Eye (tissue), 1 donor: Measurements from ENCODE around the gene VWC2.
A peak's percentile ranks its signal among the peaks of the same experiment; 100 is the strongest.

Experiments
- DNase-seq: peaks from one replicate; pipeline ENCODE4 v3.0.0-alpha.2; 2015

VWC2 gene

DNA sequence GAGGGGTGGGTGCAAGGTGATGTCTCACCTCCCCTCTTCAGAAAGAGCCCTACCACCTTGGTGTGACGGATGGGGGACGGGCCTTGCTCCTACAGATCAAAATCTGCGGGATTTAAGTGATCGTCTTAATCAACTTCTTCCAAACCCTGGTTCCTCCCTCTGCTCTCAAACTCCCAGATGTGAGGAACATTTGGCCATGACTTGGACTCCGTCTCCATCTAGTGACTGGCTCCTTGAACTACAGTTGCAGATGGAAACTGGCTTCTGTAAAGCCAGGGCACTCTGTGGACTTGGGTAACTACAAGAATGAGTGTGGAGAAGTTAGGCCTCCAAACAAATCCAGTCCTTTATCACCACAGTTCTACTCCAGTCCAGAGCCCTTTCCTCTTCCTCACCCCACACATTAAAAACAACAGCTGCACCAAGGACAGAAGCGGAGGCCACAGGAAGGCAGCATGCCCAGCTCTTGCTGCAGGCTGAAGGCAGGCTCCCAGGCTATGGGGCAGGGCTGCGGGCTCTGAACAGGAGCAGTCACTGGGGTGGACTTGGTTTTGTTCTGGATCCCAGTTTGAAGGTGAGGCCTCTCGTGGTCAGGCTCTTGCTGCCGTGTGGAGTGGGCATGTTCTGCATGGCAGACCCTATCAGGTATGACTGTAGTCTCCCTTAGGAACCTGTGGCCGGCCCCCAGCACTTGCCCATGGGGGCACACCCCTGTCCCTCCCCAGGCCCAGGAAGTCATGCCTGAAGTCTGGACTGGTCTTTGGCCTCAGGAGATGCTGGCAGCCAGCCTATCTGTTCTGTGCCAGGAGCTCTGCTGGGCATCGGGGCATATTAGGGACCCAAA lies 79.4 kb downstream of the VWC2 start:
- DNase-seq = peak; percentile 93

DNA sequence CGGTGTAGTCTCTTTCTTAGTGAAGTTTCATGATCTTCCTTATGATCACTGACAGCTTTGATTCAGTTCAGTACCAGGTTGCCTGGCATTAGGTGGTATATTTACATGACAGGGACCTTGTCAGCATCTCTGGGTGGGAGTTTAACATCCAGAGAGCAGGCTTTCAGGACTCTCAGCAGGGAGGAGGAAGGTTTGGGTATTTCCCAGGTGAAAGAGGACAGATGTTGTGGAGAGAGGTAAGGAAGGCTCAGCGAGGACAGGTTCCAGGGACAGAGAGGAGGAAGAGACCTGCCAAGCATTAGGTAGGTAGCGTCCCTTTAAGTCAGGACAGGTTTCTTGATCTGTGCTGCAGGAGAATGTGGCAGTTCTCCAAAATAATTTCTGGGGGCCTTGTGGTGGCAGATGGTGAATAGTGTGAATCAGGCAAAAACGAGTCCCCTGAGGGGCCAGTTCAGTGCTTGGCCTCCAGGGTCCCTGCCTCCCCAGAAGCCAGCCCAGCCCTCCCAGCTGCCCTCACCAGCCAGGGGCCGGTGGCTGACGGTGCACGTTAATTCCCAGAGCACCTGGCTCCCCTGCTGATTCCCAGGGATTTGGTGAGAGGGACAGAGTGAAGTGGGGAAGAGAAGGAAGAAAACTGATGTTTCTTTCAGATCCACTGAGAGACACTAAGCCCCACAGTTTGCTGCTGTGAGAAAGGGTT lies 82.0 kb downstream of the VWC2 start:
- no peak for DNase-seq

DNA sequence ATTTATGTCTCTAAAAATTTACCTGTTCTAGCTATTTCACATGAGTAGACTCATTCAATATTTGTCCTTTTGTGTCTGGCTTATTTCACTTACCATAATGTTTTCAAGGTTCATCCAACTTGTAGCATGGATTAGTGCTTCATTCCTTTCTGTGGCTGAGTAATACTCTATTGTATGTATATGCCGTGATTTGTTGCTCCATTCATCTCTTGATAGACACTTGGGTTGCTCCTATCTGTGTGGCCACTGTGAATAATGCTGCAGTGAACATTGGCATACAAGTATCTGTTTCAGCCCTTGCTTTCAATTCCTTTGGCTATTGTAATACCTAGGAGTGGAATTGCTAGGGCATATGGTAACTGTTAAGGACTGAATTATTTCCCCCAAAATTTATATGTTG lies 86.9 kb downstream of the VWC2 start:
- no peak for DNase-seq

DNA sequence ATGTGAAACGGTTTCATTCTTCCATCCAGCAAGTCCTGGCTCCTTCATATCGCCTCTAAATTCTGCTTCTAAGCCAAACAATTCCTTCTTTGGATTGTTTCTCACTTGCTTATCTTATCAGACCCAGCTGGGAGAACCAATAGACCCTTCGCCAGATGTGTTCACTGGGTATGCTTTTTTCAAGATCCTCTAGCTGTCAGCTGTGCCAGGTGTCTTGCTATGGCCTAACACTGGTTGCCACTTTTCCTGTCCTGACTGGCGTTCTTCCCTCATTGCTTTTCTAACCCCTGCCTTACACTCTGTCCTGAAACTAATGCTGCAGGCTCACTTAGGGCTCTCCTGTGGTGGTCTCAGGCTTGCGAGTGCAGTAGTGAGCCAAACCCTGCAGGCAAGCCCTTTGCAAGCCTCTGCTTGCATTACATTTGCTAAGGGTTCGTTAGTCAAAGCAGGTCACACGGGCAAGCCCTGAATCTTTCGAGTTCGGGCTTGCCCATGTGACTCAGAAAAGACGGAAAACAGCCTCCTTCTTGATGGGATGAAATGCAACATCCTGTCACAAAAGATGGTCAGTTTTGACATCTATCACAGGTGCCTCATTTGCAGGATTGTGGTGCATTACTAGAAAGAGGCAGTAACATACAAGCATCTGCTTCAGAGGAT lies 92.8 kb downstream of the VWC2 start:
- peak; percentile 37 for DNase-seq

DNA sequence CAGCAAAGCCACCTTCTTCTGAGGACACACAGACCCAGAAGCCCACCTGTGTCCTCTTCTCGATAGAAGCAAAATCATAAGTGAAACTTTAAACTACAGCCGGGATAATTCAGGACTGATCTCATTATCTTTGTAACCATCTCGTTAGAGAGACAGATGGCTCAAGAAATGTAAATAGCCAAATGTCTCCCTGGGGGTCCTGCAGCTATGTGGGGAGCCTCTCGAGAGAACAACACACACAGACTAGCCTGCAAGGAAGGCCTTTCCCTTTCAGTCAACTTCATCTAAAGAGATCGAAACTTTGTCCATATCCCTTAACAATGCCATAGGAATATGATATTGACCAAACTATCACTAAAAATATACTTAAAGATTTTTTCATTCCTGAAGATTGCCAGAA lies 93.5 kb downstream of the VWC2 start:
- DNase-seq = peak; percentile 22

DNA sequence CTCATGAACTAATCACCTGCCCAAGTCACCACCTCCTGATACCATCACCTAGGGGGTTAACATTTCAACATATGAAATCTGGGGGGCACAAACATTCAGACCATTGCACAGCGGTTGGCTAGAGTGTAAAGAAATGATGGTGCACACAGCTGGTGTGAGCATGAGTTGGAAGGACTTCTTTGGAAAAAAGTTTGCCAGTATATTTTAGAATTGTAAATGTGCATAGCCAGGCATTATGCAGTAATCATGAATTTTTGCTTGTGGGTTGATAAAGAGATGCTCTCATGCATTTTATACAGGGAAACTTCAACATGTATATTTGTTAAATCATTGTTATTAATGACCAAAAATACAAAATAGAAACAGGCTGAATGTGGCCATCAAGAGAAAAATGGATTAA lies 100.0 kb downstream of the VWC2 start:
- no peak for DNase-seq

DNA sequence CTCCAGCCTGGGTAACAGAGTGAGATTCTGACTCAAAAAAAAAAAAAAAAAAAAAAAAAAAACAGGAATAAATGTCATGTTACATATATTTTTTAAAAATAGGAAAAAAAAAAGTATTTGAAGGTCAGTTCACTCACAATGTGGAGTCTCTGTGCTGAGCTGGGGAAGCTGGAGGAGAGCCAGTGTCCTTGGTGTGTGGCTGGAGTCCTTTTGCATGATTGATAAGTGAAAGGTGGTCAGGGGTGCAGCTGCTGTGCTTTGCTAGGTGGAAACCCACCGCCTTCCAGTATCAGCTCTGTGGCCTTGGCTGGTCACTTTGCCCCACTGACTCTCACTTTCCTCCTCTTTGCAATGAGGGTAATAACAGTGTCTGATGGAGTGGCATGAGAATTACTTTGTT lies 101.9 kb downstream of the VWC2 start:
- no peak for DNase-seq

DNA sequence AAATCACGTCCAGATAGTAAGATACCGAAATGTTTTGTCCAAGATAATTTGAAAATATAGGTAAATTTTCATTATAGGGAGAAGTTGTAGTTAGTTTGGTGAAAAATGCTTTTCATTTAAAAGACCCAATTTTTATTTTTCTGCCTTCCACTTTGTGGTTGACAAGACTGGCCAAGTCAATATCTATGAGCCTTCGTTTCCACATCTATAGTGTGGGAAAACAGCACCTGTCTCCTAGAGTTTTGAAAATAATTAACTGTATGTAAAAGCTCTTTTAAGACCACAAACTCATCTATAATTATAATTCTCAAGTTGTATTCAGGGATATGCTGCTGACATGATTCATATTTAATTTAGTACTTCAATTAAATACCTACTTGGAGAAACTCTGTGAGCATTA lies 102.8 kb downstream of the VWC2 start:
- no peak for DNase-seq

DNA sequence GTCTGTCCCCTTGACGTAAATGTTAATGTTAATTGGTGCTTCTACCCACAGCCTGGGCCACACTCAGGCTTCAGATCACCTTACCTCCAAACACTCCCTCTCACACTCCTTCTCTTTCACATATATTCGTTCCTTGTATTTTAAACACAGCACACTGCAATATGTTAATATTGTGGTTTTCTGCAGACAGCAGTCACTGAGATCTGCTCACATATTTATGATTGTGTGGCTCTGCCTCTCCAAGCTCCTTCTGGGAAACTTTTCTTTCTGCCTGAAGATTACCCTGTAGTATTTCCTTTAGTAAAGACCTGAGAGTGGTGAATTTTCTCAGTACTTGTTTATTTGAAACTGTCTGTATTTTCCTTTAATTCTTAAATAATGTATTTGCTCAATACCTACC lies 104.7 kb downstream of the VWC2 start:
- DNase-seq = no peak

DNA sequence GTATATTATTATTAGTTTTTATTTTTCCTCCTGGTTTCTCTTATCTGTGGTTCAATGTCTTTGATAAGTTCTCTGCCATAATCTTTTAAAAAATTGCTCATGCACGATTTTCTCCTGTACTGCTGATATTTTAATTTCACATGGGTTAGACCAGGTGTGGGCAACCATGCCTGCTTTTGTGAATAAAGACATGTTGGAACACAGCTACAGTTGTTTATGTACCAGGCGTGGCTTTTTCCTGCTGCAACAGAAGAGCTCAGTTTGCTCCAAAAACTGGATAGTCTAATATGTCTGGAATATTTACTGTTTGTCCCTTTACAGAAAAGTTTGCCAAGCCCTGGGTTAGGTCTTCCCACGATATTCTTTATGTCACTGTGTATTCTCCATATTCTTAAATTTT lies 105.2 kb downstream of the VWC2 start:
- DNase-seq = peak; percentile 6

DNA sequence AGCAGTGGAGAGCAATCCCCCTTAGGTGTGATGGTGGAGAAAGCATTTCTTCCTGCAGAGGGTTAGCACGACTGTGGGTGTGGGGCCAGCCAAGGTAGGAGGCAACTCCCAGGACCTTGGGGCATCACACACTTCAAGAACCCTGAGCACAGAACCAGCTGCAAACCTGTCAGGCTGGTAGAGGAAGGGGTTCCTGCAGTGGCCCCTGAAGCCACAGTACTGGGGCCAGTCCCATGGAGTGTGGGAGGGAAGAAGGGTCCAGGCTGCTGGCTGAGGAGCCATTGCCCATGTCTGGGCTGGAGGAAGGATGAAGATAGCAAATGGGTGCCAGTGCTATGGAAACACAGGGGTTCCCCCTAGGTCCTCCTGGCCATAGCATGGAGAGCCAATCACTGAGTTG lies 110.5 kb downstream of the VWC2 start:
- no peak for DNase-seq

DNA sequence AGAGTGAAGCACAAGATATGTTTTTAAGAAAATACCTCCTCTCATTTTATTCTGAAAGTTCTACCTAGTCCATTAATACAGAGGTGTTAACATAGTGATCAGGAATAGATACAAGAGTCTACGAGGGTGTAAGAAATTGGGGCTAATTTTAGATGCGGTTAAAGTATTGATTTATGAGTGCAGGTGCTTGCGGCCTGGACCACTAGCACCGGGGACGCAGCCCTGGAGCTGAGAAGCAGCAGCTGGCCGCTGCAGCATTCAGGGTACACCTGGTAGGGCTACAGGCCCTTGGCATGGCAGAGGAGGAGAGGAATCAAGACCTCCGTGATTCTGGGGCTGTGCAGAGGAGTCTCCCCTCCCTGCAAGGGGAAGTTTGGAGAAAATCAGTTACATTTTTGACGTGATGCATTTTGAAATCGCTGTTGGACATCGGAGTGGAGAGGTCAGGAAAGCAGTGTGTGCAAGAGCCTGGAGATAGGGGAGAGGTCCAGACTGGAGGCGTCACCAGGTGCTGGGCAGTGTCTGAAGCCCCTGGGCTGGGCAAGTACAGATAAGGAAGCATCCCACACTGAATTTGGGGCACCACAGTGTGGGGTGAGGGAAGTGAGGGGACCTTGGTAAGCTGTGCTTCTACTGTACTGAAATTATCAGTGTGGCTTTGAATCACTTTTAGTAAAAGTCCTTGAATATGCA lies 112.3 kb downstream of the VWC2 start:
- DNase-seq = no peak

DNA sequence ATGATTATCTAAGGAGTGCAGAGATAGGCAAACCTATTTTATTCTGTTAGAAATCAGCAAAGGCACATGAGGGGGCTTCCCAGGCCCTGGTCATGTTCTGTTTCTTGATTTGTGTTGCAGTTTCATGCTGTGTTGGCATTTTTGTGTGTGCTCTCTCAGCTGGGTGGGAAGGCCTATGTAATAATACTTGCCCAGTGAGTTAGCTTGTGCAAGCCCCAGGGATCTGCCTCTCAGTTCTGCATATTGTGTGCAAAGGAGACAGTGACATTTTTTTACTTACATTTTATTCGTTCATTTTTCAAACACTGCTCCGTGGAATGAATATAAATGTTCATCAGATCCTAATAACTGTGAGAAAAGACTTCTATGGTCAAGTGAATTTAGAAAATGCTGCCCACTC lies 119.0 kb downstream of the VWC2 start:
- DNase-seq = no peak

DNA sequence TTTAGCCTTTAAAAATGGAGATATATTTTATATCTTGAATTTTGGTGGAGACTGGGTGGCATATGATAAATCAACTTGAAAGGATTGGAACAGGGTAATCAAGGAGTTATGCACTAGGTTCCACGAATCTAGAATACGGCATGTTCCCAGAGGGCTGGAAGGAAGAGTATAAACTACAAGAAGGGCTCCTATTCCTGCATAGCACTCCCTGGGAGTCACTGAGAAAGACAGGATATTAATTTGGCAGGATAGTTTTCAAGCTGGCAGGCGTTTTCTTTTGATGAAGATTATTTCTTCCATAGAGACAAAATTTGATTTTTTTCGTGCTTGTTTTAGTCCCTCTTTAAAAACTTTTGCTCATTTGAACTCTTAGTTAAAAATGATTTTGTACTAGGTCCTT lies 119.7 kb downstream of the VWC2 start:
- DNase-seq = no peak

DNA sequence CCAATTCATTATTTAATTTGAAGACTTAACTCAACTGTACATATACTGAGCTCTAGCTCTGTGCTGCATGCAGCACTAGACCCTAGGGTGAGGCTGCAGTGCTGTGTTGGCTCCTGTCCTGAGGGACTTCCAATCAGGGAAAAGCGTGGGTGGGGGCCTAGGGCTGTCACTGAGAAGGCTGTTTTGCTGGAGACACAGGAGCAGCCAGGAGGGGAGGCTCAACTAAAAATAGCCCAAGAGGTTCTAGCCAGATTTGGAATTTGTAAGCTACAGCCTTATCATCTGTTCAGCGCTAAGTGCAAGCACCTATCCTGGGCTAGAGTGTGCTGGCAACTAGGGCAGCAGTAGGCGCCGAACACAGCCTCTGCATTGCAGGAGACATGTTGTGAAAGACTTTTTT lies 121.1 kb downstream of the VWC2 start:
- DNase-seq = no peak

DNA sequence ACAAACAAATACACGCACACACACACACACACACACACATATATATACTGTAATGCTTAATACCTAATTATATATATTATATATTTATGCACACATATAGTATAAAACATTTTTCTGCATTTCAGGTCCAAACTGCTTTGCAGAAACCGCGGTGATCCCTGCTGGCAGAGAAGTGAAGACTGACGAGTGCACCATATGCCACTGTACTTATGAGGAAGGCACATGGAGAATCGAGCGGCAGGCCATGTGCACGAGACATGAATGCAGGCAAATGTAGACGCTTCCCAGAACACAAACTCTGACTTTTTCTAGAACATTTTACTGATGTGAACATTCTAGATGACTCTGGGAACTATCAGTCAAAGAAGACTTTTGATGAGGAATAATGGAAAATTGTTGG lies 138.5 kb downstream of the VWC2 start:
- no peak for DNase-seq

DNA sequence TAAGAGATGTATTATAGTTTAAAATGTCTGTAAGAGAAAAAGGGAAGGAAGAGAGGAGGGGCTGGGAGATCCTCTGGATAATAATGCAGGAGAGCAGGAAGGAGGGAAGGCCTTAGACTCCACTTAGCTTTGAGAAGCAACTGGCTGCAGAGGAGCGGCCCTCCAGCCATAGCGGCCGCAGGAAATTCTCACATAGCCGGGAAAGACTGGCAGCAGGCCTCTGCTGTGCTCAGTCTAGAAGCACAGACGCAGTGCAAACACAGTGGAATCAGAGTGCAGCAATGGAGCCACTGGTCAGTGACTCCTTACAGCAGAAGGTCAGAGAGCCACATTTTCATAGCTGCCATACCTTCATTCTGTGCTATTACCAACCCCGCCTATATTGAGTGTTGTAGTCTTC lies 153.3 kb downstream of the VWC2 start:
- no peak for DNase-seq

DNA sequence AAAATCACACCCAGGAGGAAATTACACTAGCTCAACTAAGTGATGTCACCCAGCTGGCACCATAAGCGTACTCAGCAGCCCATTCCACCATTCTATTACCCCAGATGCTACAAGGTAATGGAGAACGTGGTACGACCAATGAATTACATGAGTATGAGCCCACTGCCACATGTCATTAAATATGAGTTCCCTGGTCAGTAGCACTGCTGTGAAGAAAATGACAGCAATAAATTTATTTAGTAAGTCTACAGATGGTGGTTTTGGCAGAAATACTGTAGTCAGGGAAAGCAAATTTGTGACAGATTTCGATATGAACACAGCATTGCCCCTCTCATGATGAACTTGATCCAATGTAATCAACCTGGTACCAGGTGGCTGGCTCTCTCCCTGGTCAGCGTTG lies 154.2 kb downstream of the VWC2 start:
- DNase-seq = no peak

DNA sequence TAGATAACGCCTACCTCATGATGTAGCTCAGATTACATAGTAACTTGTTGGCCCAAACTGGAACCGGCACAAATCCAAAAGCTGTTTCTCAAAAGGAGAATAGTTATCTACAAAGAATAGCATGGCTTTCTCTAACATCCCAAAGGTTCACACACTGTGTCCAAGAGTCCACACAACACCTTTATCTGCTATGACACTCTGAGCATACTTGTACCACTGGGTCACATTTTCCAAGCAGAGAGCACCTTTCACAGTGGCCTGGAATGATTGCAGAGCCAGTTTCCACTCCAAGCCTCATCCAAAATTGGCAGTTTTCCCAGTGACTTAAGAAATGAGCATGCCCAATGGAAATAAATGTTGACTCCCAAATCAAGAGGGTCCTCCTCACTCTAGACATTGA lies 155.3 kb downstream of the VWC2 start:
- no peak for DNase-seq

DNA sequence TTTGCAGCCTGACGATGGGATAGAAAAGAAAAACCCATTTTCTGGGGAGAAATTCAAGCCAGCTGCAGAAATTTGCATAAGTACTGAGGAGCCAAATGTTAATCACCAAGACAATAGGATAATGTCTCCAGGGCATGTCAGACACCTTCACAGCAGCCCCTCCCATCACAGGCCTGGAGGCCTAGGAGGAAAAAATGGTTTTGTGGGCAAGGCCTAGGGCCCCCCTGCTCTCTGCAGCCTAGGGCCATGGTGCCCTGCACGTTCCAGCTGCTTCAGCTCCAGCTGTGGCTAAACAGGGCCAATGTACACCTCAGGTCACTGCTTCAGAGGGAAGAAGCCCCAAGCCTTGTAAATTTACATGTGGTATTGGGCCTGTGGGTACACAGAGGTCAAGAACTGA lies 158.2 kb downstream of the VWC2 start:
- no peak for DNase-seq

DNA sequence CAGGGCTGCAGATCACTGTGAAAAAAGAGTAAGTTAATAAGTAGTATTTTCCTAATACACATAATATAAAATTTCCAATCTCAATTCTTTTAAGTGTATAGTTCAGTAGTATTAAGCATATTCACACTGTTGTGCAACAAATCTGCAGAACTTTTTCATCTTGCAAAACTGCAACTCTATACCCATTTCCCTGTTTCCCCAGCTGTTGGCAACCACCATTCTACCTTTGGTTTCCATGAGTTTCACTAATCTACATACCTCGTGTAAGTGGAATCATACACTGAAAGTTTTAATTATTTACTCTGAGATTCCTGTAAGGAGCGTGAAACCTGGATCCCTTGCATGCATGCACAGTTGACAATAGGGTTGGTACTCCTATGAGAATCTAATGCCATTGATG lies 164.2 kb downstream of the VWC2 start:
- no peak for DNase-seq
